ENCODE data around the gene RTP5.

RTP5 gene

DNA sequence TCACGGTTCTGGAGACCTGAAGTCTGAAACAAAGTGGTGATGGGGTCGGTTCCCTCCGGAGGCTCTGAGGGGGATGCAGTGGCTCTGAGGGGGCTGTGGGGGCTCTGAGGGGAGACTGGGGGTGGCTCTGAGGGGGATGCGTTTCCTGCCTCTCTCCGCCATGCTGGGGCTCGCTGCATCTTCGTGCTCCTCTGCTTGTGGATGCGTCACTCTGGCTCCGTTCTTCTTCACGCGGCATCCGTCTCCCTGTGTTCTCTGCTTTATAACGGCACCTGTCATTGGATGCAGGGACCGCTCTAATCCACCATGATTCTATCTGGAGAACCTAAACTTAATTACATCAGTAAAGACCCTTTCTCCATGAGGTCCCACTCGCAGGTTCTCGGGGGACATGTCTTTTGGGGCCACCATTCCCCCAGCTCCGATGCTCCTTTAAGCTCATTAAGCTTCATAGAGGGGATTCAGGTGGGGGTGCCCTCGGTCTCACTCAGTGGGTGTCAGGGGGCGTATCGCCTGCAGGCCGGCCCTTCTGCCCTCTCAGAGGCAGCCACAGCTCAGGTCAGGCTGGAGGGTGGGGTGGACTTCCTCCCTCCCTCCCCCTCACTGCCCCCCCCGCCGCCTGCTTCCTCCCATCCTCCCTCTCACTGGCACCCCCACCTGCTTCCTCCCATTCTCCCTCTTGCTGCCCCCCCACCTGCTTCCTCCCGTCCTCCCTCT, 18.4 kb downstream of the RTP5 start:
- DNase-seq (ENCODE audit: low read depth) = no peak

DNA sequence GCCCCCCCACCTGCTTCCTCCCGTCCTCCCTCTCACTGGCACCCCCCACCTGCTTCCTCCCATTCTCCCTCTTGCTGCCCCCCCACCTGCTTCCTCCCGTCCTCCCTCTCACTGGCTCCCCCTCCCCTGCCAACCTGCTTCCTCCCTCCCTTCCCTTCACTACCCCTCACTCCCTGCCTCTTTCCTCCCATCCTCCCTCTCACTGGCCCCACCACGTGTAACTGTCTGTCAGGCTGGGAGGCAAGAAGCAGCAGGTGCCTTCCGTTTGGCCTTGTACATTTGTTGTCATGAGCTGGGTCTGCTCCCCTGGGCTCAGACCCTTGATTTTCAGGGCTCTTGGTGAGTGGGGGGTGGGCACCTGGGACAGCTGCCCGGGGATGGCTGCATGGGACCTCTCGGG, 19.1 kb downstream of the RTP5 start:
- DNase-seq (ENCODE audit: low read depth) = peak; percentile 22

DNA sequence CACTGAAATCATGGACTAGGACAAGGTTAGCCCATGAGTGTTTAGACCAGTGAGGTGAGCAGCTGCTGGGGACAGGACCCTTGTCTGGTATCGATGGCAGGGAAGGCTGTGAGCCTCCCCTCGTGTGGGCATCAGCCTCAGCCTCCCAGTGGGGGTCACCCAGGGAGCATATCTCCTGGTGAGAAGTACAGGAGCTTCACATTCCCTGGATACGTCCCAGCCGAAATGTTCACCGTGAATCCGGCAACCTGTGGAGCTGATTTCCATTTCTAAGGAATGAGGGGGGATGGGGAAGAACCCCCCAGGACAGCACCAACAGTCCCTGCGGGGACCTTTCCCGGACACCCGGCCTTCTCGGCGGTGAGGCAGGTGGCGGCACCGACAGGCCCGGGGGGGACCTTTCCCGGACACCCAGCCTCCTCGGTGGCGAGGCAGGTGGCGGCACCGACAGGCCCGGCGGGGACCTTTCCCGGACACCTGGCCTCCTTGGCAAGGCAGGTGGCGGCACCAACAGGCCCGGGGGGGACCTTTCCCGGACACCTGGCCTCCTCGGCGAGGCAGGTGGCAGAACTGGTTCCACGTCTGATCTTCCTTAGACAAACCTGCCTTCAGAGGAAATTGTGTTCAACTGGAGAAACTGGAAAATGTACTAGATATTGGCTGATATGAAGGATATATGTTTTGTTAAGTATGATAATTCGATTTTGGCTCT, 21.2 kb downstream of the RTP5 start:
- DNase-seq (ENCODE audit: low read depth) = no peak

DNA sequence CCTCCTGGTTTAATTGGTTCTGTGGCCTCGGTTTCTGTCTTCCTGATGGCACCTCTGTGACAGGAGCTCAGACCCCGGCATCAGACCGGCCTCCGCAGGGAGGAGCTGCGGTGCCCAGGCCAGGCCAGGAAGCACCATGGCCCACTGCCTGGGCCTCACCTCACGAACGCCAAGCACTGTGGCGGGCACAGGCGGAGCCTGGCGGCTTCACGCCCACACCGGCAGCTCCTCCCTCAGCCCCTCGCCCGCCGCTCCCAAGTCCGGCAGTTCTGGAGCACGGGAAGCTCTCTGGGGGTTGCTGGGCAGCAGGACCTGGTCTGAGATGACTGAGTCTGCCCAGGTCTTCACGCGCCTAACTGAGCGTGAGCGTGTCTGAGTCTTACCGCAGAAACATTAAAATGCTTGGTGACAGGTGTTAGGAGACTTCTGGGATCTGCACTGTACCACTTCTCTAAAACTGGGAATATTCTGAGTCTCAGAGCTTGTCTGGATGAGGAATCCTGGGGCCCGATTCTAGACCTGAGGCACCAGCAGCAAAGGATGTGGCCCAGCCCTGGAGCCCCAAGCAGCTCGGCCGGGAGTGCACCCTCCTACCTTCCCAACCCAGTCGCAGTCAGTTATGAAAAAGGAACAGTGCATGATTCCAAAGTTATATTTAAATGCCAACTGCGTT, 21.9 kb downstream of the RTP5 start:
- no peak for DNase-seq (ENCODE audit: low read depth)

DNA sequence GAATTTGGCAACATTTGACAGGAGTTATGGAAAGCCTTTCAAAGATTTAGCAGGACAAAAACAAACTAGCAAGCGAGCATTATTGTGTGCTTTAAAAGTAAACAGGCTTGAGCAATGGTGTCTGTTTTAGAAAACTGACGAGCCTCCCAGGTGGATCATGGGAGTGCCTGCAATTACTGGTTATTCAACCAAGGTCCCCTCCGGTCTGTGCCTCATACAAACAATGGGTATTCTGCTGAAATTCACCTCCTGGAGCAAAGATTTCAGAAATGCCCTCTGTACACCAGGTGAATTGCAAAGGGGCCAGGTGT, 22.4 kb downstream of the RTP5 start:
- no peak for DNase-seq (ENCODE audit: low read depth)

DNA sequence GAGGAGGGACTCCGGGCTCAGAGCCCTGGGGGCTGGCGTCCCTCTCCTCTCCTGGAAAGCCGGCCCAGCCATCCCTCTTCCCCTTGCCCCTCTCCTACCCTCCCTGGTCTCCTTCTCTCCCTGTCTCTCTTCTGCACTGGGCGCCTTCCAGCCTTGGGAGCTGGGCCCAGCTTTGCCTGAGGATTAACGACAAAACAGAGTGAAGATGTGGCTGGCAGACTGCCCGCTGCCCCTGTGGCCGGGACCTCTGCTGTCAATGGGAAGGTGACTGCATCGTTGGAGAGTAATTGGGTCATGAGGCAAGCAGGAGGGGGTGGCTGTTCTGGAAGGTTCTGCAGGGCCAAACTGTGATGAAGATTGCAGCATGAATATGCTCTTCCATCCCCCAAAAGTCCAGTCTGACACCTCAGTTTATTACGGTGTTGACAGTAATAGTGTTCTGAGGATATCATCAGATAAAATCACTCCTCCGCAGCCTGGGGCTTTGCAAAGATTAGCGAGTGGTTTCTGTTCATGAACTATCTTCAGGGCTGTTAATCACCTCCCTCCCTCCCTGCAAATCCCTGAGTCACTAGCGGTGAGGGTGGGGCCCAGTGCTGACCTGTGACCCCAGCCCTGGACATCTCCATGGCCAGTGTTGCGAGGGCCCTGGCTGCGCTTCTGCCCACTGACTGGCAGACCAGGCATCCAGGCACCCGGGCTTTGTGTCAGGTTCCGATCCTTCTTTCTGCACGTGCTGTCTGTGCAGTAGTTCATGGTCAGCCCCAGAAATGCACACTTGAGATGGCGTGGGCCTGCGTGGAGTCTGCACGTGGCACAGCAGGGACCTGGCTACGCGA, 23.0 kb downstream of the RTP5 start:
- no peak for DNase-seq (ENCODE audit: low read depth)

DNA sequence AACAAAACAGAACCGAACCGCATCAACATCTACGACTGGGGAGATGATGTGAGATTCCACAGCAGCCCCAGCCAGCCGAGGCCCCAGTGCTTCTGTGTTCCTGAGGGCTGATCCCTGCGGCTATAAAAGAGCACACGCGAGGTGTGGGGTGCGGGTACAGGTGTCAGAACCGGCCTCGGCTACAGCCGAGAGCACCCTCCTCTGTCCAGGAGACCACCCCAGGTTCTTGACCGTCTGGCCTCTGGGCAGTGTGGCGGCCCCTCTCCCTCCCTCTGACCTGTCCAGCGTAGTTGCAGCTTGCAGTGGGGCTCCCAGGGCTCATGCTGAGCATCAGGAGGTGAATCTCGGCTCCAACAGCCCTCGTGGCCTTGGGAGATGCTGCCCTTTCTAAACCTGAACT, 23.7 kb downstream of the RTP5 start:
- no peak for DNase-seq (ENCODE audit: low read depth)

DNA sequence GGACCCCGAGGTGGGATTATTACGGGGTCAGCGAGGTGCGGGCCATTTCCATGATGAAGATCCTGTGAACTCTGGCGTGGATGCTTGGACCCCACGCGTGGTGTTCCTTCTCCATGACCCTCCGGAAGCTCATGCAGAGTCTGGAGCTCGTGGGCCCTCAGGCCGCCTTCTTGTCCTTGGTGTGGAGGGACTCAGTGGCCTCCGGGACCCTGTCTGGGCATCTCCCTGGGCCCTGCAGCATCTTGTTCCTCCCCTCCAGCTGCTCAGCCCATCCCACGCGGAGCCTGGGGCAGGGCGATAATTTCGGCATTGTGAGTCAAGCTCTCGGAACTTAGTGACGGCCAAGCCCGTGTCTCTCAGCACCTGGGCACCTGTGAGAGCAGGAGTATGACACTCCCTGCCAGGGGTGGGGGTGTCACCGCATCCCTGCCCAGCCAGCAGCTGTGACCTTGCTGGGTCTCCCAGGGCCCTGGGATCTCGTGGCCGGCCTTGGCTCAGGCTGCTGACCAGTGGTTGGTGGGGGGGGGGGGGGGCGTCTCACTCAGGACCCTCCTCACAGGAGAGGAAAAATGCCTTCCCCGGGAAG, 24.6 kb downstream of the RTP5 start:
- no peak for DNase-seq (ENCODE audit: low read depth)

DNA sequence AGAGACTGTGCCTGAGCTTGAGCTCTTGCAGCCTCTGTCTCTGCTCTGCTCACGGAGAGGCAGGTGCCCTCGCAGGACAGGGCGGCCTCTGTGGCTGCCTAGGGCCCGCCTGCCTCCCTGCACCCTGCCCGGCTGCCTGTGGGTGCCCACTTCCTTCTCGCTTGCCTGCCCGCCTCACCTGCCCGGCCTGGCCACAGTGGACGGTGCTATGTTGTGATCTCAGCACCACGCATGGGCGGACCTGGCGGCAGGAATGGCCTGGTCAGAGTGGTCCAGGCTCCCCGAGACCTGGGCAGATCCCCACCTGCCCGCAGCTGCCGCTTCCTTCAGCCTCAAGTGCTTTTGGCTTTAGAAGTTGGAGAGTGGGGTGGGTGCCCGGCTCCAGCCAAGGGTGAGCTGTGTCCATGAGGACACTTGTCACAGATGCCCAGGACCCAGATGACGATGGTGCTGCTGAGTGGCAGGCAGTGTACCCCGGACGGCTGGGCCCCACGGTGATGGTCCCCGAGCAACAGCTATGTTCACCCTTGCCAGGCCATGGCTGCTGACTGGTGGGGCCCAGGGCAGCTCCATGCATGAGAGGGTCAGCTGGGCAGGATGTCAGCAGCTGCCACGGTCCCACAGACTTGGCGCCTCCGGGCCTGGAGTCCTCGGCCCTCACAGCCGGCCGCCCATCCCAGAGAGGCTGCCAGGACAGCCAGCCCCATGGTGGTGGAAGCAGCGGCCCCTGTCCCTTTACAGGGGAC, 25.3 kb downstream of the RTP5 start:
- no peak for DNase-seq (ENCODE audit: low read depth)

DNA sequence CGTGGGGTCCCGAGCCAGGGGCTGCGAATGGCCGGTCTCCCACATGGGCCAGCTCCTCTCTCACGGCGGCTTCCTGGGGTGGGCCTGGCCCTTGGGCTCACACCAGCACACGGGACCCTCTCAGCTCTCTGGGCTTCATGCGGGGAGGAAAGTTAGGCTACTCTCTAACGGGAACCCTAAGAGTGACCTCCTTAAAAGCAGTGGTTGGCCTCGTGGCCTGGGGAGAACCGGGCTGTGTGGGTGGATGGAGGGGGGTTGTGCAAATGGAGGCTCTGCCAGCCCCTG, 25.8 kb downstream of the RTP5 start:
- DNase-seq (ENCODE audit: low read depth) = no peak

DNA sequence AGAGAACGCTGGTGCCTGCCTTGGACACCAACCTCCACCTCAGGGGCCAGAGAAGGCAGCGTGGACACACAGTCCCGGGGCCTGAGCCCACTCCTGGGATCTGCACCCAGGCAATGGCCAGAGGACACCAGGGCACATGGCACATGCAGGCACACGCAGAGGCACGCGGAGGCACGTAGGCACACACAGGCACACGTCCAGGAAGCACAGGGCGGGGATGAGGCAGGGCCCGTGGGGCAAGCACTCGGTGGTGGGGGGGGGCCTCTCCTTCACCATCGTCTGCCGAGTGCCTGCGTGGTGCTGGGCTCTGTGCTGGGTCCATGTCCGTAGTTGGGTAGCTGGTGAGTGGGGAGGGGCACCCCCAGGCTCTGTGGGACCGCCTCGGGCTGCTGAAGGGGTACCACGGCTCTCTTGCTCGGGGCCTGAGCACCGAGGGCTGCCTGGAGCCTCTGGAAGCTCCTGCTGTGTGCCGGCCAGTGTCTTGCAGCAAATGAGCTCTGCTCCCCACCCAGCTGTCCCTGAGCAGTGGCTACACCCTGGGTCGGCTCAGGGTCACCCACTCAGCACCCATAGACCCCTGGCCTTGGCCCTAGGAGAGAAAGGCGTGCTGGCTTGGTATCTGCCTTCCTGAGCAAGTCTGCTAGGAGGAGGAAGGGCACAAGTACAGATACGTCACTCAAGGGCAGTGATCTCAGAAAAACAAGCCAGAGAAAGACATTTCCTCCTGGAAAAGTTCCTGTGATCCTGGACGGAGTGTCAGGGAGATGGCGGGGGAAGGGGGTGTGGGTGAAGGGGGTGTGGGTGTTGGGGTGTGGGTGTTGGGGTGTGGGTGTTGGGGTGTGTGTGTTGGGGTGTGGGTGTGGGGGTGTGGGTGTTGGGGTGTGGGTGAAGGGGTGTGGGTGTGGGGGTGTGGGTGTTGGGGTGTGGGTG, 26.4 kb downstream of the RTP5 start:
- DNase-seq (ENCODE audit: low read depth) = no peak

DNA sequence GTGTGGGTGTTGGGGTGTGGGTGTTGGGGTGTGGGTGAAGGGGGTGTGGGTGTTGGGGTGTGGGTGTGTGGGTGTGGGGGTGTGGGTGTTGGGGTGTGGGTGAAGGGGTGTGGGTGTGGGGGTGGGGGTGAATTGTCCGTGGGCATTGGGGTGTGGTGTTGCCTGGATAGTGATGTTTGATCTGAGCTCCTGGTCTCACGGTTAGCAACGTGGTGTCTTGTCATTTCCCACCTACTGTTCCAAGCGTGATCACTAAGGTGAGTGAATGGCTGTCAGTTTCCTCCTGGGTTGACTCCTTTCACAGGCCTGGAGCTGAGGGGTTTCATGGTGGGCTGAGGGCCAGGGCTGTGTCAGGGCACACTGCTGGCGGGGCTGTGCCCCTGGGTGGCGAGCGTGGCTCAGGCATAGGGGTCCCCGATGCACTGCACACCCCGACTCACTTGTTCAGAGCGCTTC, 27.2 kb downstream of the RTP5 start:
- DNase-seq (ENCODE audit: low read depth) = no peak

DNA sequence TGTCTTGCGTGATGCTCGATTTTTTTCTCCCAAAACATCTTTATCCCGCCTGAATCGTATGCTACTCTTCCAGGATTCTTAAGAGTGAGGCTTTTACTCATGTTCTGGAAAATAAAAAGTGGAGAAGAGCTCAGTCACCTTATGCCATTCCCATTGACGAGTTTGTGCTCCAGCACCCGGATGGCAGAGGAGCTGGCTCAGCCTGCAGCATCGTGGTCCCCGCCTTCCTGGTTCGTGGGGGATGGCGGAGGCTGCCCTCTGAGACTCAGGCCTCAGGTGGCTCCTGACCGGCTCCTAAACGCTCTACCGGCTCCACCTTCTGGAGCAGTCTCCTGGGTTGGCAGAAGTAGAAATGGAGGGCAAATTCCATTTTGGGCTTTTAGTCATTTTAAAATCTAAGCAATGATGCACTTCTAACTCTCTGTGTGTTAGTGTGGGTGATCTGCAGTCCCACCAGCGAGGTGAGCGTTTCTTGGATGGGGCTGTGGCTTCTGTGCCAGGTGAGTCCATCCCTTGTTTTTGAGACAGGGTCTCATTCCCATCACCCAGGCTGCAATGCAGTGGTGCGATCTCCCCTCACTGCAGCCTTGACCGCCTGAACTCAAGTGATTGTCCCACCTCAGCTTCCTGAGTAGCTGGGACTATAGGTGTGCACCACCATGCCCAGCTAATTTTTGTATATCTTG, 27.8 kb downstream of the RTP5 start:
- no peak for DNase-seq (ENCODE audit: low read depth)

DNA sequence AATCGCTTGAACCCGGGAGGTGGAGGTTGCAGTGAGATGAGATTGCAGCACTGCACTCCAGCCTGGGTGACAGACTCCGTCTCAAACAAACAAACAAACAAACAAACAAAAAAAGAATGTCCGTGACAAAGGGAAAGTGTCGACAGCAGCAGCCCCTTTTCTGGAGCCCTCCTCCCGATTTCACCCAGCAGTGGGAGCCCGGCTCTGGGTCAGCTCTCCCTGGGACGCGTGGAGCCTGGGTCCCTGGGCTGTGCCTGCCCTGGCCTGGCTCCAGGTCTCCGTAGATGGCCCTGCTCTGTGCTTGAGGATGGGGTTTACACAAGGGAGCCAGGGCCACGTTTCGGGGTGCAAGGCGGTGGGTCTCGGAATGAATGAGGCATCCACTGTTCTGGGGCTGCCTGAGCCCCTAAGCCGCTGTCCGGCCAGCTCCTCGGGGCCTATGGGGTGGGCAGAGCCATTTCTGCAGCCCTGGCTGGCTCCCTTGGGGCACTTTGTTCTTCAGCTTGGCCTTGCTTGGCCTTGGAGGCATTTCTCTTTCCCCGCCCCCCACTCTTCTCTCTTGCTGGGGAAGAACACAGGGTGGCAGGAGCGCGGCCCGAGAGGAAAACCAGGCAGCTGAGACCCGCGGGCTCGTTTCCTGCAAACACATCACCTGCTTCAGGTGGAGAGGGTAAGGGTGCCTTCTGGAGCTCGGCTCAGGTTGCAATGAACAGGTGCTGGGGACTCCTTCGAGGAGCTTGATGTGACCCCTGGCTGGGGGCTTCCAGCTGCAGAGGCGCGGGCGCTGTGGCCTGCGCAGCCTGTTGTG, 29.1 kb downstream of the RTP5 start:
- no peak for DNase-seq (ENCODE audit: low read depth)

DNA sequence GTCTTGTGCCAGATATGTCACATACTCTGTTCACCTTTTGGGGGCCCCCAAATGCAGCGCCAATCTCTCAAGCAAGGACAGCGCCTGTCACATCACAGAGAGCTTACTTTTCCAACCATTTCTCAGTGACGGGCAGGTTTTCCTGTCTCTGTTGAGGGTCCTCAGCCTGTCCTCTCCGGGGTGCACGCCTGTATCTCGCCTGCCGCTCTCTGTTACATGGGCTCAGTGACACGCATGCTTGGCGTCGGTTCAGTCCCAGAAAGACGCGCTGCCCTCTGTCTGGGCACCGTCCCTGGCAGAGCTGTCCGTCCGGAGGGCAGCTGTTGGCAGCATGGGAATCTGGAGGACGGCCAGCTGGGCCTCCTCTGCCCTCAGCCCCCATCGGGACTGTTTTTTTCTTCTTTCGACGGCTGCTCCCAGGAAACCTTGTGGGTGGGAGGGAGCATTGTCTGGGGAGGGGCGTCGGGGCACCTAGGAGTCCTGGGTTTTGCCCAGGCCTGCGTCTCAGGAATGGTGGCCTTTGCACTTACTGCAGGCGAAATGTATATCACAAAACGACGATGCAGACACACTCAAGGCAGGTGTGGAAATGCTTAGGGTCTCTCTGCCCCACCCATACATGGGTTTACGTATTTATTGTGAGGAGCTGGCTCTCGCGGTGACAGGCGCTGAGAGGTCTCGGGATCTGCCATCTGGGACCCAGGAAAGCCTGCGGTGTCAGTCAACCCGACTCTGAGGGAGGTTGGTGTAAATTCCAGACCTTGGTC, 30.9 kb downstream of the RTP5 start:
- no peak for DNase-seq (ENCODE audit: low read depth)

DNA sequence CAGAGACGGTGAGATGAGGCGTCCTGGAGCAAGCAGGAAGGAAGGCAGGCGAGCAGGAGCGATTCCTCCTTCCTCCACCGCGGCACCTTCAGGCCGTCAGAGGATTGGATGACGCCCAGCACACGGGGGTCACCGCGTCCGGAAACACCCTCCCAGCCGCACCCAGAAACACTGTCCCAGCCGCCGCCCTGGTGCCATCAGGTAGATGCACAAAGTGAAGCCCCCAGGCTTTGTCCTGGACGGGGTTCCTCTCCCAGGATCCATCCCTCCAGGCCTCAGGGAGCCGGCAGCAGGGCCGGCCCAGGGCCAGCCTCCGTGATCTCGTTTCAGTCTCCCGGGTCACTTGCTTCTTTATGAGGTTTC, 31.5 kb downstream of the RTP5 start:
- no peak for DNase-seq (ENCODE audit: low read depth)

DNA sequence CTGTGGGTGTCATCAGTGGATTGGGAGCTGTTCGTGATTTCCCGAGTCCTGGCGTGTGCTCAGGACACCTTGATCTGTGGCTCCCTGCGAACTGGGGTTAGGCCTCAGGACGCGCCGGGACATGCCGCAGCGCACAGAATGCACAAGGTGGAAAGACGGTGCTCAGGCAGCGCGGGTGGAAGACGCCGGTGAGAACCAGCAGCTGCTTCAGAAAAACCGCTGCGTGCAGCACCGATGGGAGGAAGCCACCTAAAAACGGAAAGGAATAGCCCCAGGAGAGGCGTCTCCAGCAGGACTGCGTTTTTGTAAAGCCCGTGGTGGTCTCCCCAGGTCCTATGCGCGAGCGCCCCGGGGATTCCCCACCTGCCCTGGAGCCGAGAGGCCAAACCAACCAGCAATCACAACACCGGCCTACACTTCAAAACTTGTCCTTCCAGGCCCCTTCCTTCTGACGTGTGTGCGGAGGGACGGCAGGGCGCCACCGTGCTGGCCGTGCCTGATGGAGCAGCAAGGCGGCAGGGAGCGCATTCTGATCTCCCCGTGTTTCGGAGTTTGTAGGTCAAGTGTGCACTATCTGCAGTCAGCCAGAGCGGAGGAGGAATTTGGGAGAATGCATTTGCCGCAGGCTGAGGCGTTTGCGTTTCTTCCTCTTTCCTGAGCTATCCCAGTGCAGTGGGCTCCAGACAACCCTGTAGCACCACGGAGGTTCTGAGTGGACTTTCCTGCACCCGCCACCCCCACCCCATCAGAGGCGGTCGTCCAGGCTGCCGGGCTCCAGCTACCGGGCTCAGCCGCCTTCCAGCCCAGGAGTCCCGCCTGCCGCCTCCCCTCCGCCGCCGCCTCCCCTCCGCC, 32.2 kb downstream of the RTP5 start:
- no peak for DNase-seq (ENCODE audit: low read depth)

Data from CMK (cell line).